HEK293 (cell line): ENCODE data around the gene R3HDM2.

Experiments used
- BCL11A ChIP-seq: fragments of 450-650 bp; formaldehyde crosslinking; IDR thresholded peaks from 2 replicates; pipeline ENCODE4 v1.5.1; 2016; ENCODE audit warnings: low read depth, missing biosample characterization, missing genetic modification characterization
- EGR2 ChIP-seq: fragments of 450-650 bp; formaldehyde crosslinking; IDR thresholded peaks from 2 replicates; pipeline ENCODE4 v1.5.1; 2016; ENCODE audit warnings: low read depth, missing biosample characterization, missing genetic modification characterization
- GLI2 ChIP-seq: fragments of 450-650 bp; formaldehyde crosslinking; IDR thresholded peaks from 2 replicates; pipeline ENCODE4; 2017; ENCODE audit warnings: missing biosample characterization, missing genetic modification characterization, low read depth, borderline replicate concordance
- GLIS2 ChIP-seq: fragments of 450-650 bp; formaldehyde crosslinking; IDR thresholded peaks from 2 replicates; pipeline ENCODE4 v1.5.1; 2016; ENCODE audit warnings: missing biosample characterization, missing genetic modification characterization
- HOXA7 ChIP-seq: sonication (generic); formaldehyde crosslinking; IDR thresholded peaks from 2 replicates; pipeline ENCODE4 v1.8.1; 2022; ENCODE audit warnings: missing genetic modification reagents, borderline replicate concordance
- OSR2 ChIP-seq: fragments of 450-650 bp; formaldehyde crosslinking; IDR thresholded peaks from 2 replicates; pipeline ENCODE4 v1.5.1; 2016; ENCODE audit warnings: missing biosample characterization, missing genetic modification characterization
- TRIM28 ChIP-seq: IDR thresholded peaks from 2 replicates; pipeline ENCODE4 v1.6.1; 2011; ENCODE audit warnings: low read length, control low read depth, borderline replicate concordance
- WT1 ChIP-seq: fragments of 450-650 bp; formaldehyde crosslinking; IDR thresholded peaks from 2 replicates; pipeline ENCODE4 v1.5.1; 2016; ENCODE audit warnings: missing biosample characterization, missing genetic modification characterization
- YY1 ChIP-seq: fragments of 450-650 bp; formaldehyde crosslinking; IDR thresholded peaks from 2 replicates; pipeline ENCODE4 v1.5.1; 2018; ENCODE audit warnings: missing biosample characterization, missing genetic modification characterization
- ZIC2 ChIP-seq: fragments of 450-650 bp; formaldehyde crosslinking; IDR thresholded peaks from 2 replicates; pipeline ENCODE4 v1.5.1; 2016; ENCODE audit warnings: missing biosample characterization, missing genetic modification characterization
- ZNF174 ChIP-seq: fragments of 450-650 bp; formaldehyde crosslinking; IDR thresholded peaks from 2 replicates; pipeline ENCODE4 v1.5.0; 2017; ENCODE audit warnings: missing biosample characterization, mild to moderate bottlenecking, missing genetic modification characterization
- ZNF202 ChIP-seq: fragments of 450-650 bp; formaldehyde crosslinking; IDR thresholded peaks from 2 replicates; pipeline ENCODE4 v1.5.1; 2016; ENCODE audit warnings: missing biosample characterization, missing genetic modification characterization, borderline replicate concordance
- ZNF214 ChIP-seq: fragments of 450-650 bp; formaldehyde crosslinking; IDR thresholded peaks from 2 replicates; pipeline ENCODE4 v1.5.1; 2017; ENCODE audit warnings: missing biosample characterization, mild to moderate bottlenecking, missing genetic modification characterization, borderline replicate concordance
- ZNF280C ChIP-seq: fragments of 450-650 bp; formaldehyde crosslinking; IDR thresholded peaks from 2 replicates; pipeline ENCODE4 v1.5.1; 2016; ENCODE audit warnings: missing biosample characterization, missing genetic modification characterization
- ZNF311 ChIP-seq: fragments of 450-650 bp; formaldehyde crosslinking; IDR thresholded peaks from 2 replicates; pipeline ENCODE4 v1.5.1; 2017; ENCODE audit warnings: missing biosample characterization, missing genetic modification characterization, borderline replicate concordance
- ZNF324 ChIP-seq: fragments of 450-650 bp; formaldehyde crosslinking; IDR thresholded peaks from 2 replicates; pipeline ENCODE4 v1.5.1; 2016; ENCODE audit warnings: missing biosample characterization, missing genetic modification characterization
- ZNF335 ChIP-seq: fragments of 450-650 bp; formaldehyde crosslinking; conservative IDR thresholded peaks from 2 replicates; pipeline ENCODE4 v1.5.1; 2016; ENCODE audit warnings: missing biosample characterization, missing genetic modification characterization
- ZNF341 ChIP-seq: fragments of 450-650 bp; formaldehyde crosslinking; IDR thresholded peaks from 2 replicates; pipeline ENCODE4; 2016; ENCODE audit warnings: low read depth, missing biosample characterization, missing genetic modification characterization
- ZNF350 ChIP-seq: fragments of 450-650 bp; formaldehyde crosslinking; IDR thresholded peaks from 2 replicates; pipeline ENCODE4 v1.5.0; 2017; ENCODE audit warnings: missing biosample characterization, mild to moderate bottlenecking, missing genetic modification characterization
- ZNF354C ChIP-seq: fragments of 450-650 bp; formaldehyde crosslinking; IDR thresholded peaks from 2 replicates; pipeline ENCODE4 v1.5.1; 2016; ENCODE audit warnings: missing biosample characterization, missing genetic modification characterization, low read depth, borderline replicate concordance
- ZNF394 ChIP-seq: fragments of 450-650 bp; formaldehyde crosslinking; IDR thresholded peaks from 2 replicates; pipeline ENCODE4 v1.5.1; 2016; ENCODE audit warnings: missing biosample characterization, missing genetic modification characterization, mild to moderate bottlenecking, moderate library complexity, borderline replicate concordance
- ZNF433 ChIP-seq: fragments of 450-650 bp; formaldehyde crosslinking; IDR thresholded peaks from 2 replicates; pipeline ENCODE4 v1.5.1; 2016; ENCODE audit warnings: missing biosample characterization, missing genetic modification characterization, low read depth
- ZNF501 ChIP-seq: fragments of 450-650 bp; formaldehyde crosslinking; IDR thresholded peaks from 2 replicates; pipeline ENCODE4 v1.5.1; 2016; ENCODE audit warnings: missing biosample characterization, missing genetic modification characterization
- ZNF521 ChIP-seq: fragments of 450-650 bp; formaldehyde crosslinking; IDR thresholded peaks from 2 replicates; pipeline ENCODE4 v1.5.1; 2017; ENCODE audit warnings: missing biosample characterization, mild to moderate bottlenecking, missing genetic modification characterization
- ZNF555 ChIP-seq: fragments of 450-650 bp; formaldehyde crosslinking; conservative IDR thresholded peaks from 2 replicates; pipeline ENCODE4 v1.5.1; 2017; ENCODE audit warnings: missing biosample characterization, mild to moderate bottlenecking, missing genetic modification characterization, inconsistent platforms
- ZNF561 ChIP-seq: fragments of 450-650 bp; IDR thresholded peaks from 2 replicates; pipeline ENCODE4 v1.5.1; 2018; ENCODE audit warnings: missing biosample characterization, missing genetic modification characterization, borderline replicate concordance
- ZNF600 ChIP-seq: fragments of 450-650 bp; formaldehyde crosslinking; IDR thresholded peaks from 2 replicates; pipeline ENCODE4 v1.5.1; 2016; ENCODE audit warnings: missing biosample characterization, missing genetic modification characterization
- ZNF629 ChIP-seq: fragments of 450-650 bp; formaldehyde crosslinking; IDR thresholded peaks from 2 replicates; pipeline ENCODE4 v1.5.1; 2017; ENCODE audit warnings: missing biosample characterization, missing genetic modification characterization
- ZNF654 ChIP-seq: fragments of 450-650 bp; formaldehyde crosslinking; IDR thresholded peaks from 2 replicates; pipeline ENCODE4 v1.5.1; 2016; ENCODE audit warnings: low read depth, missing biosample characterization, missing genetic modification characterization
- ZNF660 ChIP-seq: fragments of 450-650 bp; IDR thresholded peaks from 2 replicates; pipeline ENCODE4 v1.5.1; 2018; ENCODE audit warnings: missing biosample characterization, mild to moderate bottlenecking, missing genetic modification characterization
- ZNF670 ChIP-seq: fragments of 450-650 bp; formaldehyde crosslinking; IDR thresholded peaks from 2 replicates; pipeline ENCODE4 v1.5.1; 2016; ENCODE audit warnings: missing biosample characterization, missing genetic modification characterization, low read depth
- ZNF747 ChIP-seq: fragments of 450-650 bp; formaldehyde crosslinking; IDR thresholded peaks from 2 replicates; pipeline ENCODE4 v1.5.1; 2016; ENCODE audit warnings: missing biosample characterization, missing genetic modification characterization
- ZNF785 ChIP-seq: fragments of 450-650 bp; formaldehyde crosslinking; IDR thresholded peaks from 2 replicates; pipeline ENCODE4 v1.5.1; 2016; ENCODE audit warnings: missing biosample characterization, missing genetic modification characterization
- TF ChIP-seq, protein P1 (sequence below): fragments of 450-650 bp; formaldehyde crosslinking; IDR thresholded peaks from 2 replicates; pipeline ENCODE4 v1.5.1; 2016; ENCODE audit warnings: missing biosample characterization, missing genetic modification characterization
- TF ChIP-seq, protein P2 (sequence below): fragments of 450-650 bp; formaldehyde crosslinking; IDR thresholded peaks from 2 replicates; pipeline ENCODE4 v1.5.1; 2016; ENCODE audit warnings: missing biosample characterization, missing genetic modification characterization
- TF ChIP-seq, protein P3 (sequence below): fragments of 450-650 bp; formaldehyde crosslinking; IDR thresholded peaks from 2 replicates; pipeline ENCODE4 v1.5.1; 2016; ENCODE audit warnings: missing biosample characterization, missing genetic modification characterization

Gene R3HDM2

GRCh38 chr12:57462251-57462911 lies 31.5 kb upstream of the R3HDM2 start (continued):
- TF ChIP-seq, protein P1, sequence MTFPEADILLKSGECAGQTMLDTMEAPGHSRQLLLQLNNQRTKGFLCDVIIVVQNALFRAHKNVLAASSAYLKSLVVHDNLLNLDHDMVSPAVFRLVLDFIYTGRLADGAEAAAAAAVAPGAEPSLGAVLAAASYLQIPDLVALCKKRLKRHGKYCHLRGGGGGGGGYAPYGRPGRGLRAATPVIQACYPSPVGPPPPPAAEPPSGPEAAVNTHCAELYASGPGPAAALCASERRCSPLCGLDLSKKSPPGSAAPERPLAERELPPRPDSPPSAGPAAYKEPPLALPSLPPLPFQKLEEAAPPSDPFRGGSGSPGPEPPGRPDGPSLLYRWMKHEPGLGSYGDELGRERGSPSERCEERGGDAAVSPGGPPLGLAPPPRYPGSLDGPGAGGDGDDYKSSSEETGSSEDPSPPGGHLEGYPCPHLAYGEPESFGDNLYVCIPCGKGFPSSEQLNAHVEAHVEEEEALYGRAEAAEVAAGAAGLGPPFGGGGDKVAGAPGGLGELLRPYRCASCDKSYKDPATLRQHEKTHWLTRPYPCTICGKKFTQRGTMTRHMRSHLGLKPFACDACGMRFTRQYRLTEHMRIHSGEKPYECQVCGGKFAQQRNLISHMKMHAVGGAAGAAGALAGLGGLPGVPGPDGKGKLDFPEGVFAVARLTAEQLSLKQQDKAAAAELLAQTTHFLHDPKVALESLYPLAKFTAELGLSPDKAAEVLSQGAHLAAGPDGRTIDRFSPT (tag by site-specific recombination) = peak; percentile 27
- TF ChIP-seq ZIC2 (tag by site-specific recombination) (peak; percentile 14; the same call in 1 of the 2 replicates), ZNF600 (tag by site-specific recombination) (peak; percentile 89), EGR2 (tag by site-specific recombination) (no peak), TRIM28 (peak; percentile 93), ZNF433 (no peak), ZNF394 (tag by site-specific recombination) (peak; percentile 67), ZNF555 (tag by site-specific recombination) (no peak), ZNF561 (peak; percentile 72; the same call in 1 of the 2 replicates), ZNF660 (tag by site-specific recombination) (0 out of 2 replicates have a peak, but pooled peaks have one; percentile 87), GLI2 (tag by site-specific recombination) (no peak), ZNF335 (tag by site-specific recombination) (peak; percentile 84), ZNF280C (no peak), BCL11A (tag by site-specific recombination) (peak; percentile 60; the same call in 1 of the 2 replicates), ZNF747 (no peak), ZNF350 (tag by site-specific recombination) (no peak), GLIS2 (tag by site-specific recombination) (peak; percentile 88), ZNF354C (tag by site-specific recombination) (no peak), ZNF629 (tag by site-specific recombination) (peak; percentile 73), ZNF324 (tag by site-specific recombination) (peak; percentile 78), YY1 (no peak), ZNF501 (tag by site-specific recombination) (peak; percentile 70), HOXA7 (CRISPR knock-in tag) (no peak), ZNF521 (tag by site-specific recombination) (no peak), ZNF202 (tag by site-specific recombination) (no peak), ZNF341 (peak; percentile 38), ZNF670 (tag by site-specific recombination) (no peak), ZNF785 (tag by site-specific recombination) (no peak), OSR2 (tag by site-specific recombination) (no peak), ZNF214 (tag by site-specific recombination) (no peak), ZNF654 (peak; percentile 89), WT1 (tag by site-specific recombination) (no peak), ZNF311 (no peak), ZNF174 (tag by site-specific recombination) (no peak)
- TF ChIP-seq, protein P2, sequence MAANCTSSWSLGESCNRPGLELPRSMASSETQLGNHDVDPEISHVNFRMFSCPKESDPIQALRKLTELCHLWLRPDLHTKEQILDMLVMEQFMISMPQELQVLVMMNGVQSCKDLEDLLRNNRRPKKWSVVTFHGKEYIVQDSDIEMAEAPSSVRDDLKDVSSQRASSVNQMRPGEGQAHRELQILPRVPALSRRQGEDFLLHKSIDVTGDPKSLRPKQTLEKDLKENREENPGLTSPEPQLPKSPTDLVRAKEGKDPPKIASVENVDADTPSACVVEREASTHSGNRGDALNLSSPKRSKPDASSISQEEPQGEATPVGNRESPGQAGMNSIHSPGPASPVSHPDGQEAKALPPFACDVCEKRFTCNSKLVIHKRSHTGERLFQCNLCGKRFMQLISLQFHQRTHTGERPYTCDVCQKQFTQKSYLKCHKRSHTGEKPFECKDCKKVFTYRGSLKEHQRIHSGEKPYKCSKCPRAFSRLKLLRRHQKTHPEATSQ (tag by site-specific recombination) = no peak
- TF ChIP-seq, protein P3, sequence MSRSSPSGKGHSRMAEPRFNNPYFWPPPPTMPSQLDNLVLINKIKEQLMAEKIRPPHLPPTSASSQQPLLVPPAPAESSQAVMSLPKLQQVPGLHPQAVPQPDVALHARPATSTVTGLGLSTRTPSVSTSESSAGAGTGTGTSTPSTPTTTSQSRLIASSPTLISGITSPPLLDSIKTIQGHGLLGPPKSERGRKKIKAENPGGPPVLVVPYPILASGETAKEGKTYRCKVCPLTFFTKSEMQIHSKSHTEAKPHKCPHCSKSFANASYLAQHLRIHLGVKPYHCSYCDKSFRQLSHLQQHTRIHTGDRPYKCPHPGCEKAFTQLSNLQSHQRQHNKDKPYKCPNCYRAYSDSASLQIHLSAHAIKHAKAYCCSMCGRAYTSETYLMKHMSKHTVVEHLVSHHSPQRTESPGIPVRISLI (tag by site-specific recombination) = no peak
